NCI-H2107 (cell line): ENCODE results near the gene BCL10.

ENCODE experiments used
- DNase-seq: peaks from one replicate; lab custom pipeline; 2025; lab: John Stamatoyannopoulos, UW

The BCL10 gene

GRCh38 chr1:85220756-85221201, 55.7 kb downstream of the BCL10 start:
- DNase-seq: no peak

- DNase-seq: no peak
These were observed 56.4 kb downstream of the BCL10 start for GRCh38 chr1:85219853-85220610.

- DNase-seq: no peak
These were observed 59.7 kb downstream of the BCL10 start for GRCh38 chr1:85216697-85217096.
